ENCODE data around the gene KIF18A.

- TF ChIP-seq POLR2AphosphoS5 (IDR thresholded peaks at IDR 0.05; ENCODE audit: low read depth): no peak
- TF ChIP-seq, protein P1, sequence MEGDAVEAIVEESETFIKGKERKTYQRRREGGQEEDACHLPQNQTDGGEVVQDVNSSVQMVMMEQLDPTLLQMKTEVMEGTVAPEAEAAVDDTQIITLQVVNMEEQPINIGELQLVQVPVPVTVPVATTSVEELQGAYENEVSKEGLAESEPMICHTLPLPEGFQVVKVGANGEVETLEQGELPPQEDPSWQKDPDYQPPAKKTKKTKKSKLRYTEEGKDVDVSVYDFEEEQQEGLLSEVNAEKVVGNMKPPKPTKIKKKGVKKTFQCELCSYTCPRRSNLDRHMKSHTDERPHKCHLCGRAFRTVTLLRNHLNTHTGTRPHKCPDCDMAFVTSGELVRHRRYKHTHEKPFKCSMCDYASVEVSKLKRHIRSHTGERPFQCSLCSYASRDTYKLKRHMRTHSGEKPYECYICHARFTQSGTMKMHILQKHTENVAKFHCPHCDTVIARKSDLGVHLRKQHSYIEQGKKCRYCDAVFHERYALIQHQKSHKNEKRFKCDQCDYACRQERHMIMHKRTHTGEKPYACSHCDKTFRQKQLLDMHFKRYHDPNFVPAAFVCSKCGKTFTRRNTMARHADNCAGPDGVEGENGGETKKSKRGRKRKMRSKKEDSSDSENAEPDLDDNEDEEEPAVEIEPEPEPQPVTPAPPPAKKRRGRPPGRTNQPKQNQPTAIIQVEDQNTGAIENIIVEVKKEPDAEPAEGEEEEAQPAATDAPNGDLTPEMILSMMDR (IDR thresholded peaks at IDR 0.05; ENCODE audit: insufficient read depth, low read length): no peak
- no peak for TF ChIP-seq SPI1 (IDR thresholded peaks at IDR 0.05; ENCODE audit: borderline replicate concordance, low read depth)
These were observed 30.4 kb downstream of the KIF18A start for GRCh38 chr11:28077521-28077920.
